ENCODE data around the gene RSBN1.

GRCh38 chr1:113813218-113813617, 942 bp upstream of the RSBN1 start:
- TF ChIP-seq EZH2 (IDR thresholded peaks at IDR 0.05; ENCODE audit: borderline replicate concordance, low read depth, low read length): no peak
- no peak for TF ChIP-seq NR2F6 (CRISPR knock-in tag; IDR thresholded peaks at IDR 0.05)
- no peak for TF ChIP-seq CHD1 (IDR thresholded peaks at IDR 0.05; ENCODE audit: low read length)
